Activated B cell treated with CpG ODN at 0.5 μM for 24 hours (primary cell): ENCODE data around the gene IGFLR1. TPM values are rescaled to one million over a fixed set of nuclear protein-coding genes. Genes with fewer than 3 reads are reported as not detected.

Experiments used
- ATAC-seq: fragments of 200-7000 bp; cut with Tn5 transposase; one replicate; pipeline ENCODE4 v1.10.0; 2021; ENCODE audit warnings: low read depth, mild to moderate bottlenecking, moderate library complexity
- CTCF ChIA-PET: fragments of 350-600 bp; sonication (Branson Sonifier 250); formaldehyde crosslinking; loops from one replicate; lab custom pipeline; 2021; ENCODE audit warnings: antibody characterized with exemption; lab: Charles Lee
- POLR2A ChIA-PET: fragments of 350-600 bp; sonication (Branson Sonifier 250); formaldehyde crosslinking; loops from one replicate; lab custom pipeline; 2021; ENCODE audit warnings: antibody characterized with exemption; lab: Charles Lee
- DNase-seq: peaks from one replicate; pipeline ENCODE4 v3.0.0; 2022
- H3K27ac Mint-ChIP-seq: one replicate; pipeline ENCODE4 v1.8.0; 2020; ENCODE audit warnings: mixed read lengths
- H3K27me3 Mint-ChIP-seq: one replicate; pipeline ENCODE4 v1.8.0; 2021; ENCODE audit warnings: mixed read lengths
- H3K36me3 Mint-ChIP-seq: one replicate; pipeline ENCODE4 v1.8.0; 2021; ENCODE audit warnings: low read depth, mixed read lengths
- H3K4me1 Mint-ChIP-seq: one replicate; pipeline ENCODE4 v1.8.0; 2021; ENCODE audit warnings: mixed read lengths
- H3K4me3 Mint-ChIP-seq: one replicate; pipeline ENCODE4 v1.8.0; 2020; ENCODE audit warnings: mild to moderate bottlenecking, mixed read lengths
- H3K9me3 Mint-ChIP-seq: one replicate; pipeline ENCODE4 v1.8.0; 2020; ENCODE audit warnings: mixed read lengths
- CTCF ChIP-seq: fragments of 200-600 bp; IDR thresholded peaks from one replicate; pipeline ENCODE4 v1.8.0; 2022; ENCODE audit warnings: antibody characterized with exemption, mild to moderate bottlenecking
- intact Hi-C: fragments of 100-400 bp; cut with micrococcal nuclease; formaldehyde crosslinking; loops from one replicate; pipeline ENCODE4 v1.15.1; 2024
- total RNA-seq: library from RNA; stranded (reverse); gene quantifications from 2 replicates; pipeline ENCODE4 v1.2.3, GENCODE V29; 2022

The IGFLR1 gene
- total RNA-seq, 1 donor from 2014 or later = 130 TPM

GRCh38 chr19:35780717-35781116, 38.5 kb upstream of the IGFLR1 start:
- peaks cover 4% of the 10 kb centered on the region for H3K4me1 Mint-ChIP-seq
- no peak overlapping the region for H3K4me3 Mint-ChIP-seq
- peaks cover 7% of the 10 kb centered on the region for H3K36me3 Mint-ChIP-seq
- ATAC-seq (no peak), DNase-seq (no peak)
- no peaks in the 10 kb centered on the region for H3K9me3 Mint-ChIP-seq
- ChIA-PET POLR2A (no interaction called here), CTCF (no interaction called here)
- intact Hi-C loops = no loop called here
- no peak overlapping the region for H3K27ac Mint-ChIP-seq
- H3K27me3 Mint-ChIP-seq = no peaks in the 10 kb centered on the region
- TF ChIP-seq CTCF = no peak

- peaks cover 5% of the 10 kb centered on the region for H3K4me1 Mint-ChIP-seq
- ChIA-PET CTCF (no interaction called here), POLR2A (no interaction called here)
- H3K4me3 Mint-ChIP-seq = no peak overlapping the region
- DNase-seq (no peak), ATAC-seq (no peak)
- intact Hi-C loops = no loop called here
- H3K36me3 Mint-ChIP-seq = peaks cover 7% of the 10 kb centered on the region
- H3K27me3 Mint-ChIP-seq = no peaks in the 10 kb centered on the region
- H3K27ac Mint-ChIP-seq = no peak overlapping the region
- no peaks in the 10 kb centered on the region for H3K9me3 Mint-ChIP-seq
- no peak for TF ChIP-seq CTCF
Measured at GRCh38 chr19:35780058-35780457, 37.8 kb upstream of the IGFLR1 start.

GRCh38 chr19:35779033-35779432, 36.8 kb upstream of the IGFLR1 start:
- peaks cover 7% of the 10 kb centered on the region for H3K36me3 Mint-ChIP-seq
- CTCF ChIA-PET = no interaction called here
- no peaks in the 10 kb centered on the region for H3K27me3 Mint-ChIP-seq
- DNase-seq (no peak), ATAC-seq (no peak)
- H3K9me3 Mint-ChIP-seq = no peaks in the 10 kb centered on the region
- H3K27ac Mint-ChIP-seq = no peak overlapping the region
- intact Hi-C loops = loop anchor here (5.0 kb wide), 2 partner anchors 87 to 88 kb away; partner anchors contain the start of gene APLP1
- POLR2A ChIA-PET = no interaction called here
- H3K4me3 Mint-ChIP-seq = no peak overlapping the region
- peaks cover 9% of the 10 kb centered on the region for H3K4me1 Mint-ChIP-seq
- TF ChIP-seq CTCF = no peak

- Mint-ChIP-seq H3K4me3 (no peak overlapping the region), H3K27me3 (no peaks in the 10 kb centered on the region), H3K4me1 (peaks cover 9% of the 10 kb centered on the region), H3K27ac (no peak overlapping the region), H3K36me3 (peaks cover 7% of the 10 kb centered on the region), H3K9me3 (no peaks in the 10 kb centered on the region)
- no peak for ATAC-seq
- CTCF ChIA-PET = no interaction called here
- intact Hi-C loops = loop anchor here (5.0 kb wide), 2 partner anchors 86 to 89 kb away; partner anchors contain the start of gene APLP1
- no peak for DNase-seq
- TF ChIP-seq CTCF = no peak
- POLR2A ChIA-PET = no interaction called here
Measured at GRCh38 chr19:35777961-35778360, 35.7 kb upstream of the IGFLR1 start.

GRCh38 chr19:35777086-35777841, 35.0 kb upstream of the IGFLR1 start:
- peak overlapping the region; percentile 47 for H3K4me3 Mint-ChIP-seq
- no peaks in the 10 kb centered on the region for H3K9me3 Mint-ChIP-seq
- ATAC-seq = no peak
- CTCF ChIA-PET = no interaction called here
- POLR2A ChIA-PET = interaction anchor here (1.1 to 1.7 kb wide), 2 partner anchors 33 to 40 kb away, joined by 3 to 7 read pairs; no protein-coding TSS in a partner anchor
- DNase-seq = no peak
- intact Hi-C loops = loop anchor here (5.0 kb wide), 2 partner anchors 85 to 90 kb away; partner anchors contain the start of gene APLP1
- peaks cover 6% of the 10 kb centered on the region for H3K36me3 Mint-ChIP-seq
- H3K27ac Mint-ChIP-seq = no peak overlapping the region
- H3K4me1 Mint-ChIP-seq = peaks cover 9% of the 10 kb centered on the region
- H3K27me3 Mint-ChIP-seq = no peaks in the 10 kb centered on the region
- TF ChIP-seq CTCF = no peak
